MM.1S (cell line): ENCODE data around the gene ARHGAP8.

ENCODE experiments used
- DNase-seq: peaks from one replicate; pipeline ENCODE4 v3.0.0-alpha.2; 2015
- H2AFZ ChIP-seq: fragments of 300-600 bp; sonication (generic); 2 replicates; pipeline ENCODE4 v1.6.0; 2016; ENCODE audit warnings: antibody characterized with exemption, low read length
- H3F3A ChIP-seq: fragments of 300-600 bp; sonication (generic); 2 replicates; pipeline ENCODE4 v1.6.1; 2016; ENCODE audit warnings: mild to moderate bottlenecking, antibody characterized with exemption, low read length, moderate library complexity, mixed read lengths; ENCODE audit not compliant: insufficient read depth
- H3K27ac ChIP-seq: fragments of 300-600 bp; sonication (generic); 2 replicates; pipeline ENCODE4 v1.5.1; 2016; ENCODE audit warnings: mild to moderate bottlenecking, low read length
- H3K27me3 ChIP-seq: fragments of 300-600 bp; sonication (generic); replicated peaks from 2 replicates; pipeline ENCODE4 v1.6.0; 2016; ENCODE audit warnings: low read length; ENCODE audit not compliant: insufficient read depth
- H3K36me3 ChIP-seq: fragments of 300-600 bp; sonication (generic); replicated peaks from 2 replicates; pipeline ENCODE4 v1.6.1; 2016; ENCODE audit warnings: mild to moderate bottlenecking, low read length, mixed read lengths; ENCODE audit not compliant: insufficient read depth
- H3K4me1 ChIP-seq: fragments of 300-600 bp; sonication (generic); 2 replicates; pipeline ENCODE4 v1.6.1; 2016; ENCODE audit warnings: low read length, mixed read lengths
- H3K4me2 ChIP-seq: fragments of 300-600 bp; sonication (generic); 2 replicates; pipeline ENCODE4 v1.6.0; 2016; ENCODE audit warnings: low read depth, low read length
- H3K4me3 ChIP-seq: fragments of 300-600 bp; sonication (generic); 2 replicates; pipeline ENCODE4 v1.5.1; 2016; ENCODE audit warnings: low read length, mixed read lengths
- H3K79me2 ChIP-seq: fragments of 300-600 bp; sonication (generic); 2 replicates; pipeline ENCODE4 v1.6.1; 2016; ENCODE audit warnings: mixed run types, low read length, mixed read lengths
- H3K9ac ChIP-seq: fragments of 300-600 bp; sonication (generic); 2 replicates; pipeline ENCODE4 v1.6.1; 2016; ENCODE audit warnings: low read length, mixed read lengths
- H3K9me2 ChIP-seq: fragments of 300-600 bp; sonication (generic); replicated peaks from 2 replicates; pipeline ENCODE4 v1.6.1; 2016; ENCODE audit warnings: mild to moderate bottlenecking, low read length, mixed read lengths; ENCODE audit not compliant: insufficient read depth
- H3K9me3 ChIP-seq: fragments of 300-600 bp; sonication (generic); replicated peaks from 2 replicates; pipeline ENCODE4 v1.6.1; 2016; ENCODE audit warnings: mild to moderate bottlenecking, low read length, mixed read lengths; ENCODE audit not compliant: insufficient read depth
- H4K20me1 ChIP-seq: fragments of 300-600 bp; sonication (generic); 2 replicates; pipeline ENCODE4 v1.6.1; 2016; ENCODE audit warnings: mild to moderate bottlenecking, low read length, moderate library complexity, mixed read lengths; ENCODE audit not compliant: insufficient read depth
- EZH2 ChIP-seq: fragments of 300-600 bp; sonication (generic); optimal IDR thresholded peaks from 2 replicates; pipeline ENCODE3; 2017; ENCODE audit warnings: low read depth, mild to moderate bottlenecking, antibody characterized with exemption, low read length, mixed read lengths
- EZH2phosphoT487 ChIP-seq: fragments of 300-600 bp; sonication (generic); IDR thresholded peaks from 2 replicates; pipeline ENCODE4 v1.6.1; 2018; ENCODE audit warnings: antibody characterized with exemption, low read length
- TF ChIP-seq, protein P1 (sequence below): fragments of 300-600 bp; sonication (generic); IDR thresholded peaks from 2 replicates; pipeline ENCODE4 v1.5.1; 2016; ENCODE audit warnings: antibody characterized with exemption, low read length, mixed read lengths

Gene ARHGAP8

DNA sequence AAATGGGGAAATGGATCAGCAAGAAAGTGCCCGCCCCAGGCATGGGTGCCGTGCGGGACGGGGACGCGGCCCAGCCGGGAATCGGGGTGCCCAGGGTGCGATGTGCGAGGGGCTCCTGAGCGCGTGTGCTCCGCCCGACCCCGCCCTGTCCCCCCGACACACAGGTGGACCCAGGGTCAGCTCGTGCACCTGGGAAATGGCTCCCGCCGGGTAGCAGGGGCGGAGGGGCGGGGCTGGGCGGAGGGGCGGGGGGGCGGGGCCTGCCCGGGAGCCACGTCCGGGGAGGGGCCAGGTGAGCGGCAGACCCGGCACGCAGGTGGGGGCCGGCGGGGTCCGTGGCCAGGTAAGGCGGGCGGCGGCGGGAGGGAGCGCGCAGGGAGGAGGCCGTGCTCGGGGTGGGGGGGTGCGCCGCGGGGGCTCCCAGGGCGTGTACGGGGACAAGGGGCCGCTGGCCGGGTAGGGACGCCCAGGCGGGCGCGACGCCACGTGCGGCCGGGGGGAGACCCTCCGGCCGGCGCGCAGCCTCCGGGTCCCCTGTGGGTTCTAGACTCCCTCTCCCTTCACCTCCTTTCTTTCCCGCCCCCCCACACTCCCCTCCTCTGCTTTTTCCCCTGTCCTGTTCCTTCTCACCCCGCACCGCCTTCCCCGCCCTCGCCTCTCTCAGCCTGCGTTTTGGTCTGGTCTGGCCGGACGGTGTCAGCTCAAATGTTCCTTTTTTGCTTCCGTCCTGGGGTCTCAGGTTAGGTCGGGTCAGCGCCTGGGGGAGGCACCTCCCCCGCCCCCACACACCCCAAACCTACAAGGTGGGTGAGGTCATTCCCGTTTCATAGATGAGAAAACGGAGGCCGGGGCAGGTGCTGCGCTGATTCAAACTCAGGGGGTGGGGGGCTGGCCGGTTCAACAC is at the start of gene ARHGAP8:
ARHGAP8 (plus strand) TSS at position 291 of the 904 bp plus-strand sequence. CDS start 33,953 bp downstream, outside the sequence.
- Histone ChIP-seq H3K27ac (no peak within 1 kb of the TSS), H4K20me1 (no peaks in the 10 kb centered on the region), H3F3A (no peaks in the 10 kb centered on the region), H3K9ac (no peak within 1 kb of the TSS), H3K9me3 (no peaks in the 10 kb centered on the region), H3K27me3 (peaks cover 83% of the 10 kb centered on the region), H3K4me3 (no peak within 1 kb of the TSS), H3K36me3 (no peaks in the 10 kb centered on the region), H2AFZ (no peak within 1 kb of the TSS), H3K4me2 (no peak within 1 kb of the TSS), H3K9me2 (no peaks in the 10 kb centered on the region), H3K4me1 (no peaks in the 10 kb centered on the region), H3K79me2 (no peaks in the 10 kb centered on the region)
- no peak for DNase-seq
- TF ChIP-seq, protein P1, sequence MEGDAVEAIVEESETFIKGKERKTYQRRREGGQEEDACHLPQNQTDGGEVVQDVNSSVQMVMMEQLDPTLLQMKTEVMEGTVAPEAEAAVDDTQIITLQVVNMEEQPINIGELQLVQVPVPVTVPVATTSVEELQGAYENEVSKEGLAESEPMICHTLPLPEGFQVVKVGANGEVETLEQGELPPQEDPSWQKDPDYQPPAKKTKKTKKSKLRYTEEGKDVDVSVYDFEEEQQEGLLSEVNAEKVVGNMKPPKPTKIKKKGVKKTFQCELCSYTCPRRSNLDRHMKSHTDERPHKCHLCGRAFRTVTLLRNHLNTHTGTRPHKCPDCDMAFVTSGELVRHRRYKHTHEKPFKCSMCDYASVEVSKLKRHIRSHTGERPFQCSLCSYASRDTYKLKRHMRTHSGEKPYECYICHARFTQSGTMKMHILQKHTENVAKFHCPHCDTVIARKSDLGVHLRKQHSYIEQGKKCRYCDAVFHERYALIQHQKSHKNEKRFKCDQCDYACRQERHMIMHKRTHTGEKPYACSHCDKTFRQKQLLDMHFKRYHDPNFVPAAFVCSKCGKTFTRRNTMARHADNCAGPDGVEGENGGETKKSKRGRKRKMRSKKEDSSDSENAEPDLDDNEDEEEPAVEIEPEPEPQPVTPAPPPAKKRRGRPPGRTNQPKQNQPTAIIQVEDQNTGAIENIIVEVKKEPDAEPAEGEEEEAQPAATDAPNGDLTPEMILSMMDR: no peak
- TF ChIP-seq EZH2phosphoT487: no peak
- TF ChIP-seq EZH2: no peak

DNA sequence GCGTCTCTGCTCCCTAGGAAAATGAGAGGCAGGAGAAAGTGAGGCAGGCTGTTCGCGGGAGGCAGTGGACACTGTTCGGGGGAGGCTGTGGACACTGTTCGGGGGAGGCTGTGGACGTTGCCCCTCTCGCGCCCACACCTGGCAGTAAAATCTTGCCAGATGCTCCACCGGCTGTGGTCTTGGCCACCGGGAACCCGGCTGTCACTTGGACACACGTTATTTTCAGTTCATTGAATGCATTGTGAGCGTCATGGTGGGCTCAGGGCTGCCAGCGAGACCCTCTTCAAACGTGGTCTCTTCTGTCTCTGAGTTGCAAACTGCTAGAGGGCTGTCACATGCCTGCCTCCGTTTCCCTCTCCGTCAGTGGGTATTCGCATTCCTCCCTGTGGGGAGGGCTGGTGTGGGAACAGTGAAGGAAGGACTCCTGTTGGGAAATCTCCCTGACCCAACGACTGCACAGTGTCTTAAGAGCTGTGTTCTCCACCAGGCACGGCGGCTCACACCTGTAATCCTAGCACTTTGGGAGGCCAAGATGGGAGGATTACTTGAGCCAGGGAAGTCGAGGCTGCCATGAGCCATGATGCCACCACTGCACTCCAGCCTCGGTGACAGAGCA is 49.0 kb upstream of the ARHGAP8 start:
- Histone ChIP-seq H3K79me2 (no peaks in the 10 kb centered on the region), H3K27me3 (peaks cover 85% of the 10 kb centered on the region), H2AFZ (no peak overlapping the region), H3K4me2 (no peak overlapping the region), H3K9me3 (no peaks in the 10 kb centered on the region), H3K9me2 (no peaks in the 10 kb centered on the region), H3K4me1 (no peaks in the 10 kb centered on the region), H4K20me1 (no peaks in the 10 kb centered on the region), H3K4me3 (no peak overlapping the region), H3F3A (no peaks in the 10 kb centered on the region), H3K27ac (no peak overlapping the region), H3K9ac (no peak overlapping the region), H3K36me3 (no peaks in the 10 kb centered on the region)
- no peak for DNase-seq
- TF ChIP-seq, protein P1: no peak
- TF ChIP-seq EZH2 (no peak), EZH2phosphoT487 (no peak)

DNA sequence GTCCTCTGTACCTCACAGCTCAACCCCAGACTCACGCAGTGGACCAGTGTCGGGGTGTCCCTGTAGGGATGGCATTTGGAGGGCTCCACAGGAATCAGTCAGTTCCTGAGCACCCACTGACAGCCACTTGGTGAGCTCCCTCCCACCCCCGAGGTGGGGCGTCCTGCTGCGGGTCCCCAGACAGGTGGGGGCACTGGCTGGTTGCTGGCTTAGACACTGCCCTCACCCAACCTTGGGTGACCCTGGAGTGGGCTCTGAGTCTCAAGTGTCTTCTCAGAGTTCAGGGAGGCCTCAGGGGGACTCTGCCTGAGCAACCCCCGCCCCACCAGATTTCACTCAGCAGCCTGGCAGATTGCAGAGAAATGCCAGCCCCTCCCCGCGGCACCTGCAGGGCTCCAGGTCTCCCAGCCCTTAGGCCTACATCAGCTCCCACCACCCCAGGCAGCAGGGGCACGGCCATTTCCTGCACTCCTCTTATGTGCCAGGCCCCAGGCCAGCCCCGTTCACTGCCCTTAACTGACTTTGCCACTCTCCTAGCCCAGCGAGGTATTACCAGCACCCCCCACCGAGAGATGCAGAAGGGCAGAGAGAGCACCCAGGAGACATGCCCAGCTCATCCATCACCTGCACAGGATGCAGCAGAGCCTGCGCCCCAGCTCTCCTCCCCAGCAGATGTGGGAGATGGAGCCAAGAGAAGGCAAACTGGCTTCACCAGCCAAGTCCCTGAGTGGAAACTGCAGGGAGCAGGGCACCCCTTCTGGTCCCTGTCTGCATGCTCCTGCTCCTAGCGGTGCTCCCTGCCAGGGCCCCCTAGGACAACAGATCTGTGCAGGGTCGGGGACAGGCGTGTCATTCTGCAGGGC is 48.0 kb upstream of the ARHGAP8 start:
- H3K27me3 ChIP-seq: peaks cover 82% of the 10 kb centered on the region
- no peak overlapping the region for H3K4me2 ChIP-seq
- no peaks in the 10 kb centered on the region for H3K4me1 ChIP-seq
- no peaks in the 10 kb centered on the region for H3K9me3 ChIP-seq
- H3K36me3 ChIP-seq: no peaks in the 10 kb centered on the region
- no peaks in the 10 kb centered on the region for H3K79me2 ChIP-seq
- TF ChIP-seq EZH2 (no peak), EZH2phosphoT487 (no peak)
- TF ChIP-seq, protein P1: no peak
- no peak overlapping the region for H3K27ac ChIP-seq
- no peak overlapping the region for H3K9ac ChIP-seq
- no peaks in the 10 kb centered on the region for H3F3A ChIP-seq
- no peaks in the 10 kb centered on the region for H4K20me1 ChIP-seq
- H3K9me2 ChIP-seq: no peaks in the 10 kb centered on the region
- H2AFZ ChIP-seq: no peak overlapping the region
- H3K4me3 ChIP-seq: no peak overlapping the region
- no peak for DNase-seq
